ENCODE results near the gene ERLIN1.

ERLIN1 gene

DNA sequence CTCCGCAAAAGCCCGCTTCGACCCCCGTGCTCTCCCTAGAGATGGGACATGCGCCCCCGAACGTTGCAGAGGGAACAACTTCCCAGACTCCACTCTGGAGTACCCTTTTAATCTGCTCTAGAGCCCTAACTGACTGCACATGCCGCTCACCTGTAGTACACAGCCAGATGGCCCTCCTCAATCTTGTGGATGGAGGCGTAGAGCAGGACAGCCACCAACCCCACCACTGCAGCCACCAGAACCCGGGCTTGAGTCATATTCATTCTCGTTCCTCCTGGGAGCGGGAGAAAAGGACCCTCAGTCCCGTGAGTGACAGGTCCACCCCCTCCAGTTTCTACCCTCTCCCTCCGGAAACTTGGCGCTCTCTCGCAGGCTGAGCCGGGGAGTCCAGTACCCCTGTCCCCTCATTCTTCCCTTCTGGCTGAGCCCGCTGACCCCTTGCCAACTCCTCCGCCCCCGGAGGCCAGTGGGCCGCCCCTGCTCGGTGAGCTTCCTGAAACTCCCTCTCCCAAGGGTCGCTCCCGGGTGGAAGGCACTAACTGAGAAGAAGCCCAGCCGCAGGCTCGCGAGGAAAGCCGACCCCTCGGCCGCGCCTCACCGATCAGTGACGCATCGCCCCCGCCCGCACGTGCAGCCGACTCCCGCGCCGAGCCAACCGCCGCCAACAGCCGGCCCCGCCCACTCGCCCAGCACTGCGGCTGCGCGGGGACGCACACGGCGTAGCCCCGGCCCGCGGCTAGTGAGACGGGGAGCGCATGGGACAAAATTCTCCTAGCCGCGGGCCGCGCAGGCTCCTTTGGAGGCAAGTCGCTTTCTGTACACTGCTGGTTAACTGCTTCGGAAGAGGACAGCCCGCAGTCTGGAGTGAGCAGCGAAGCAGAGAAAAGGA is at the start of gene ERLIN1:
Gene ERLIN1, minus strand, starts transcription at position 666 of the 889 bp plus-strand sequence. Its CDS starts 403 bp downstream, at position 263.
- in situ Hi-C loops (cut with MboI; ENCODE audit: low sequenced_read_pairs), result no loop called here

DNA sequence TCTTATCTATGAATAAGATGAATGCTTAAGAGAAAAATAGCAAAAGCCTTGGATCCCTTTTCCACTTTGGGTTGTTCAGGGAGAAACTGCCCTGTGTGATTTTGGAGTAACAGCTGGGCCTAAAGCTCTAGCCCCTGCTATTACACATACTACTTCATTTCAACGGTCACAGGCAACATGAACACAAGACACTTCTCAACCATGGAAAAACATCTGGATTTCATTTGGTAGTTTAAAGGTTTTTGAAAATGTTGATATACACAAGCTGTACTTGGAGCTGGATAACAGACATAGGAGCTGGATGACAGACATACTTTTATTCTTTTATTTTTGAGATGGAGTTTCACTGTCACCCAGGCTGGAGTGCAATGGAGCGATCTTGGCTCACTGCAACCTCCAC is 46.3 kb upstream of the ERLIN1 start:
- in situ Hi-C loops (cut with MboI; ENCODE audit: low sequenced_read_pairs), result no loop called here

DNA sequence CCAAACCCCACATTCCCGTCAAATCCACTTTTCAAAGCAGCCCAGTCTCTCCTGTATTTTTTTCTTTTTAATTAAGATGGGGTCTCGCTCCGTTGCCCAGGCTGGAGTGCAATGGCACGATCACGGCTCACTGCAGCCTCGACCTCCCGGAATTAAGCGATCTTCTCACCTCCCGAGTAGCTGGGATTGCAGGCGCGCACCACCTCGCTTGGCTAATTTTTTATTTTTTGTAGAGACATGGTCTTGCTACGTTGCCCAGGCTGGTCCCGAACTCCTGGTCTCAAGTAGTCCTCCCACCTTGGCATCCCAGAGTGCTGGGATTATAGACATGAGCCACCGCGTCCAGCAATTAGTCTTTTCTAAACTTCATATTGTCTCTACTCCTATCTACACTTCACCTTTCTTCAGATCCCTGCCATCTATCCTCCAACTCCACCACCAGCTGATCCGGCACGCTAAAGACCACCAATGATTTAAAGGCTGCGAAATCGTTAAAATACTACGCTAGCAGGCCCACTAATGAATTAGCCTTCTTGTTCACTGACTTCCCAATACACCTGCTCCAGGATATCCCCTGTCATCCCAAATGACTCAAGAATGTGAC is 44.1 kb upstream of the ERLIN1 start:
- in situ Hi-C loops (cut with MboI; ENCODE audit: low sequenced_read_pairs), result no loop called here

DNA sequence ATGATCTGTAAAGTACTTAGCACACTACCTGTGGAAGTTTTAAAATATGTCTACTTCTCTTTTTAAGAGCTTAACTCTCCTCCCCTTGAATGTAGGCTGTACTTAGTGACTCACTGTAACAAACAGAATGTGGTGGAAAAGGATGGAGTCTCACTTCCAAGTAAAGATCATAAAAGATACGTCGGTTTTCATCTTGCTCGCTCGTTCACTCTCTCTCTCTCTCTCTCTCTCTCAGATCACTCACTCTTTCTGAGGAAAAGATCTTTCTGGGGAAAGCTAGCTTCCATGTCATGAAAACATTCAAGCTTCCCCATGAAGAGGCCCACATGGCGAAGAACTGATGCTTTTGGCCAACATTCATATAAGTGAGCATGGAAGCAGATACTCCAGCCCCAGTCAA is 38.0 kb upstream of the ERLIN1 start:
- in situ Hi-C loops (cut with MboI; ENCODE audit: low sequenced_read_pairs), result no loop called here

DNA sequence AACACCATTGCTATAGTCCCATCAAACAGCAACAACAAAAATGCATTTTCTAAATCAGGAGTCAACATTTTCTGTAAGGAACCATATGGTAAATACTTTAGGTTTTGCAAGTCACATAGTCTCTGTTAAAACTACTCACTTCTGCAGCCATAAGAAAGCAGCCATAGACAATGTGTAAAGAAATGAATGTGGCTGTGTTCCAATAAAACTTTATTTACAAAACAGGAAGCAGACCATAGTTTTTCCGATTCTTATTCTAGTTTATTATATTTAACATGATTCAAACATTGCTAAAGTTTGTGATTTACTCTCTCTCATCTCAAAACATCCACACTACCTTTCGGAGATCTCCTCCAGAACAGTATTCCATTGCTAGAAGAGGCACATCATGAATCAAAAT is 36.7 kb upstream of the ERLIN1 start:
- in situ Hi-C loops (cut with MboI; ENCODE audit: low sequenced_read_pairs), result no loop called here

DNA sequence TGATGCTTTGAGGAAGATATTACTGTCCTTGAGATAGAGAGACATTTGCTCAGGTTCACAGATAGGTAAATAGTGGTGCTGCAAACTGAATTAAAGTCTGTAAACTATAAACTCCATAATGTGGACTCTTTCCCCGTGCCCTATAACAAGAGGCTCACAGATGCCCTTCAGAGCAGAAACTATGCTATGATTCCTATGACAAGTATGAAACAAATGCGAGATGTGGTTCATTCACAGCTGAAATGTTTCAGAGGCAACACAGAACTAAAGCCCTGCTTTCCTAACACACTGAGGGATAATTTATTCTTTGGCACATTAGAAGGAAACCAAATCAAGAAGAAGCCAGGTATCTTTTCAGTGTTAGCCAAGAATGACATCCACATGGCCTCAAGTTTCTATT is 30.2 kb upstream of the ERLIN1 start:
- in situ Hi-C loops (cut with MboI; ENCODE audit: low sequenced_read_pairs), result no loop called here

DNA sequence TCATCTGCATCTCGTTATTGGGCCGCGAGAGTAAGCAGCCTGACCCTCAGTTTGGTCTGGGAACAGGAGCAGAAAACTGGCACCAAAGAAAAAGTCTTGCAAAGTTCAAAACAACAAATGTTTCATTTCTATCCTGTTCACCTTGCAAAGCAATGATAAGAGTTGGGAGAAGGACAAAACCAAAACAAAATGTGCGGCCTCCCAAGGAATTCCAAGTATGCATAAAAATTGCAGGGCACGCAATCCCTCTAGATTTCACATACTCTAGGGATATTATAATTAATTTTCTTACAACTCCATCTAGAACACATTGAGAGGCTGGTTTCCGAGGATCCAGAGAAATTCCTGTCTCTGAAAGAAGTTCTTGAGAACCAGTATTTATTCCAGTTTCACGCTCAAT is 23.5 kb upstream of the ERLIN1 start:
- in situ Hi-C loops (cut with MboI; ENCODE audit: low sequenced_read_pairs), result no loop called here

DNA sequence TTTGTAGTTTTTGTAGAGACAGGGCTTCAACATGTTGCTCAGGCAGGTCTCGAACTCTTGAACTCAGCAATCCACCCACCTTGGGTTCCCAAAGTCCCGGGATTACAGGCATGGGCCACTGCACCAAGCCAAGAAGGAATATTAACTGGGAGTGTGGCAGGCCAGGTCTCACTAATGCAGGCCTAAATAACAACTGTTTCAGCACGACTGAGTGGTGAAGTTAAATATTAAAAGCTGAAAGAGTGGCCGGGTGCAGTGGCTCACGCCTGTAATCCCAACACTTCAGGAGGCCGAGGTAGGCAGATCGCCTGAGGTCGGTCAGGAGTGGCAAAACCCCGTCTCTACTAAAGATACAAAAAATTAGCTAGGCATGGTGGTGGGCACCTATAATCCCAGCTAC is 22.4 kb upstream of the ERLIN1 start:
- in situ Hi-C loops (cut with MboI; ENCODE audit: low sequenced_read_pairs), result no loop called here

DNA sequence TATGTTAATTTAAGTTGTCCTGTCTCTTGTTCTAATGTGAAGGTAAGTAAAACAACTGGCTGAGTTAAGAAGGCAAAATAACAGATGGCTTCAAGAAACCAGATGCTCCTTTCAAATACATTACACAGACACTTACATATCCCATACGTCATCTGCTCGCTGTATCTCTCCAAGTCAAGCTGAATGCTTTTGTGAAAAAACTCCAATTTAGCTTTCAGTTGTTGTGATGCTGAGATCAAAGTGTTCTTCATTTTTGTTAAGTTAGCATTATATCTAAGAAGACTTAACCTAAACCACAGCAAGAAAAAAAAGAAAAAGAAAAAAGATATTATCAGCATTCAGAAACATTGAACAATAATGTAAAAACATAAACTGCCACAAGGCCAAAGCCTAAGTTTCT is 18.5 kb upstream of the ERLIN1 start:
- in situ Hi-C loops (cut with MboI; ENCODE audit: low sequenced_read_pairs), result no loop called here

DNA sequence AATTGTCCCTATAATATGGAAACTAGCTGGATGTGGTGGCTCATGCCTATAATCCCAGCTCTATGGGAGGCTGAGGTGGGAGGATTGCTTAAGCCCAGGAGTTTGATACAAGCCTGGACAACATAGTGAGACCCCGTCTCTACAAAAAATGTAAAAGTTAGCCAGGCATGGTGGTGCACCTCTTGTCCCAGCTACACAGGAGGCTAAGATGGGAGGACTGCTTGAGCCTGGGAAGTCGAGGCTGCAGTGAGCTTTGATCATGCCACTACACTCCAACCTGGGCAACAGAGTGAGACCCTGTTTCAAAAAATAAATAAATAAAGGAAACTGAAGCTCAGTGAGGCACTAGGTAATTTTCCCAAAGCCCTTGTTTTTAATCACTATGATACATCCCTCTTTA is 15.7 kb upstream of the ERLIN1 start:
- in situ Hi-C loops (cut with MboI; ENCODE audit: low sequenced_read_pairs), result no loop called here

DNA sequence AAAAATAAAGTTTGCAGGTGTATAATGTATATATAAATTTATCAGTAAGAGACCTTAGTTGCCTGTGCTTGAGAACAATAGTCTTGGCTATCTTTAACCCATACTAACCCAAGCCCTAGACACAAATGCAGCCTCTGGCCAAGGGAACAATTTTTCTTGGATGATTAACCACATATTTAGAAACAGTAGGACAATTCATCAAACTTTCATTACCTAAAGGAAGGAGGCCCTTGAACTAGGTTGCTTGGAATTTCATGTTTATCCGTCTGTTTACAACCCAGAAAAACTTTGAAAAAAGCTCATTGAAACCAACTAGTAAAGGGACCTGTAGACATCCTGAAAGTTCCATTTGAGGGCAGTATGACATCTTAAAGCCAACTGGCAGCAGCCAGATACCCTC is 8.9 kb upstream of the ERLIN1 start:
- in situ Hi-C loops (cut with MboI; ENCODE audit: low sequenced_read_pairs), result no loop called here

DNA sequence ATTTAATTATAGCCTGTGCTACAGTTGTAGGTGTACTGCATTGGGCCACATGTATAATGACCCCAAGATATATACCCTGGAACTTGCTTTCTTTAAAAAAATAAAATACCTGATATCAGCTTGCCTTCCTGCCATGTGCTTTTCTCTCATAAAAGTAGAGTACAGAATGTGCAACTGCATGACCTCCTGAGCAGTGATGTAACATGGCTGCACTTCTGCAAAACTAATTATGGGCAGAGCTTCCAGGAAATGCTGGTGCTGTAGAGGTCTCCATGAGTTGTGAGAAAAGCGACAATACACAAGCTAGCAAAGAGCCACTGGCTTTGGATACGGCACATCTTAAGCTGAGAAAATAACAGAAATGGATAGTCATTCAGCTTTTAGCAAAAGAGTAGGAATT is 6.5 kb upstream of the ERLIN1 start:
- in situ Hi-C loops (cut with MboI; ENCODE audit: low sequenced_read_pairs), result no loop called here

DNA sequence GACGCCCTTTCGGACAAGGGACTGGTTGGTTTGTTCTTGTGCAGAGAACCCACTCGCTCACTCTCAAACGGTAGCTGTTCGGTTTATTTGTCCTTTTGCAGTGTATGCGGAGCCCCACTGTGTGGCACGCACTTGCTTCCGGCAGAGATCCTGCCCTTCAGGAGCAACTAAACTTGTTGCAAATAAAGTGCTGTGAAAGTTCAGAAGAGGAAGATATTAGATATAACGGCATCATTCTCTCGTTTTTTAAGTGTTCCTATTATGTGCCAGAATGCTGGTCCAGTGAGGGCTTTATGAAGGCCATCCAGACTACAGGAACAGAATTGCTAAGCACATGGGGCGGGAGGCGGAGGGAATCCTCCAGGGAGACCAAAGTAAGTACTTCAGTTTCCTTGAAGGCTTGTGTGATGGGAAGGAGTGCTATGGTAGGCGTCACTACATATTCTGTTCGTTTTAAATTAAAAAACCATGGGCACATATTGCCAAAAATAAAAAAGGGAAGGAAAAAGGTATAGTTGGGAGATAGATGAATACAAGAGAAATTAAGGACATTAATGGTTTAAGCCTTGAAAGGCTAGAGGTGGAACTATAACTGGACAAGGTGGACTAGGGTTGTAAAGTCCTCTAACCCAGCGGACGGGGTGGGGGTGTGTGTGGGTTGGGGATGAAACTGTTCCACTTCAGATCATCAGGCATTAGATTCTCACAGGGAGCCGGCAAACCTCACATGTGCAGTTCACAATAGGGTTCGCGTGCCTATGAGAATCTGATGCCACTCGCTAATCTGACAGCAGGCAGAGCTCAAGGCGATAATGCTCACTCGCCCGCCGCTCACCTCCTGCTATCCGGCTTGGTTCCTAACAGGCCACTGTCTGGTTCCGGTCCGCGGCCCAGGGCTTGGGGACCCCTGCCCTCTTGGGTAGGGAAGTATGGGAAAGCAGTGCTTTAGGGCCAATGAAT is 704 bp upstream of the ERLIN1 start:
- in situ Hi-C loops (cut with MboI; ENCODE audit: low sequenced_read_pairs), result no loop called here

DNA sequence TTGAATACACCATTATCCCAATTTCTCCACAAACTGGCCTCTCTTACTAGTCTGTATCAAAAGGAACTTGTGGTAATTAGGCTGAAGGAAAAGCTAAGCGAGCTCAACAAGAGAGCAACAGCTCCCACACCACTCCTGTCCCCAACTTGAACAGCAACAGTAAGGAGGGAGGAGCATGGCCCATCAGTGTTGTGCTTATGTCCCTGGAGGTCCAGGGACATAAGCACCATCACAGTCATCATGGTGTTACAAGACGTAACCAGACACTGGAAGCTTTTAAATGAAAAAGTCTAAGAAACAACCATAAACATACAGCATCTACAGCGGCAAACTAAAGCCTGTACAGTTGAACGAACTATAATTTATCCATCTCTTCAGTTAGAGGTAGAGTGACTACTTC is 989 bp downstream of the ERLIN1 start:
- in situ Hi-C loops (cut with MboI; ENCODE audit: low sequenced_read_pairs), result no loop called here

DNA sequence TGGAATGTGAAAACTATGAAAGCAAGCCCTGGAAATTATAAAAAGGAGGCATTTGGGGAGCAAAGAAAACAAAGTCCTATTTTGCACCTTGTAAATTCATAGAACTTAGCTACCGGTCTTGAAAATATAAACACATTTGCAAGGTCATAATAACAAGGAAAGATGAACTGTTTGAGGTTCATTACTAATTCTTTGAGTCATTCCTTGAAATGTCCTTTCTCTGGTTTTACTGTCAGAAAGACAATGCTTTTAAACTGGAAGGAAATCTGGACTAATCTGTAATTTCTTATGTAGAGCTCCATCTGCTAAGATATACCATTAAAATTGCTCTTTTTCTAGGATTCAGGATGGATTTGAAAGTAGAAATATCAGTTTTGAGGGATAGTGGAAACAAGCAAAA is 1.4 kb downstream of the ERLIN1 start:
- in situ Hi-C loops (cut with MboI; ENCODE audit: low sequenced_read_pairs), result no loop called here

DNA sequence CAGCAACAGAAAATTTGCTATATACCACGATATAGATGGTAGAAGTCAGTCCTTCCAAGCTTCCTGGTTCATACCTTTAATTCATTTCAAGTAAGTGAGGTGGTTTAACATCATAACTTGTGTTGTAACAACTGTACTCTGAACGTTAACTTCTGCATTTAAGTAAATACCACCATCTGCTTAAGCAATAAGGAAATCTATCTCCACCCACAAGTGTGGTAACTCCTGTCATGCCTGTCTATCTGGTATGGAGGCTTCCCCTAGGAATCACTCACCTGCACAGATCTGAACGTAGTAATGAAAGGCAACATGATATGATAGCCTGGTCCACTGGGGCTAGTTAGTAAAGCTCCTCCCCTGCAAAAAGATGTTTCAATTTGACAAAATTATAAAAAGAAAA is 2.3 kb downstream of the ERLIN1 start:
- in situ Hi-C loops (cut with MboI; ENCODE audit: low sequenced_read_pairs), result no loop called here

DNA sequence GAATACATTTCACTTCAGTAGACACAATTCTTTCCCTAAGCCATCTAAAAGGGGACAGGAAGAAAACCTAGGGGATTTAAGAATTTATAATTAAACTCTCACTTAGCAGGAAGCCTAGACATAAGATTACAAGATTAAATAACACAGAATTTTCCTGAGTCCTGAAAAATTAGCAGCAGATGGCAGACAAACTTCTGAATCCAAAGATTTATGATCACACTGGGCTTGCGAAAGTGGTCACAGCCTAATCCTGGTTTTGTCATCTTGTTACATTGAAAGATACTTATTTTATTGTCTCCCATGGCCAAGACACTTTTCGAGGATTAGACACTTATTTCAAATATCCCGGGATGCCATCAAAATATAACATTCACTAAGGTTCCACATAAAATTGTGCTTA is 2.9 kb downstream of the ERLIN1 start:
- in situ Hi-C loops (cut with MboI; ENCODE audit: low sequenced_read_pairs), result no loop called here

DNA sequence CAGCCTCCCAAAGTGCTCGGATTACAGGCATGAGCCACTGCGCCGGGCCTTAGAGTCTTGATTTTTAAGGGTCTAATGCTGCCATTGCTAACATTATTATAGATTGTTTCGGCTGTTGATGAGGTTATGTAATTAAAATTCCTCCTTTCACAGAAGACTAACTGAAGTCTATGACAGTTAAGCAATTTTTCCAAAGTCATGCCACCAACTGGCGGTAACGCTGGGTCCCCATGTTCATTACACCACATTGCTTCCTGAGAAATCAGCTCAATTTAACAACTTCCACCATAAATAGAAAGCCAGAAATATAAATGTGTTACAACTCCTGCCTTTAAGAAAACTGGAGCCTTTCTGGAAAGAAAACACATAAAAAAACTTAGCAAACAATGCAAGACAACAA is 3.5 kb downstream of the ERLIN1 start:
- in situ Hi-C loops (cut with MboI; ENCODE audit: low sequenced_read_pairs), result no loop called here

DNA sequence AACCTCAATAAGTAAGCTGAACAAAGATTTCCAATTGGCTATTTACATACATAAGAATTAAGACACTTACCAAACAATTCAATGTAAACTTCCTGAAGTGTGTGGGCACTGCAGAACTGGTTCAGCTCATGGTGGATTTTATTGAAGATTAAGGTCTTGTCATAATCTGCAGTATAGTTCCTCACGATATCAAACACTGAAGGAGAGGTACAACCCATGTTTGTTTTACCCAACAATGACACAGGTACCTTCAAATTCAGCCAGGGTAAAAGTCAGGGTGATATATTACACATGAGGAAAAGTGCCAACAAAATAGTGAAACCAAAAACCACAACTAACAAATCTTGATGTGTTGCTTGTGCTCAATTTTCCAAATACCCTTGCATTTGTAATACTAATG is 10.0 kb downstream of the ERLIN1 start:
- in situ Hi-C loops (cut with MboI; ENCODE audit: low sequenced_read_pairs), result no loop called here

DNA sequence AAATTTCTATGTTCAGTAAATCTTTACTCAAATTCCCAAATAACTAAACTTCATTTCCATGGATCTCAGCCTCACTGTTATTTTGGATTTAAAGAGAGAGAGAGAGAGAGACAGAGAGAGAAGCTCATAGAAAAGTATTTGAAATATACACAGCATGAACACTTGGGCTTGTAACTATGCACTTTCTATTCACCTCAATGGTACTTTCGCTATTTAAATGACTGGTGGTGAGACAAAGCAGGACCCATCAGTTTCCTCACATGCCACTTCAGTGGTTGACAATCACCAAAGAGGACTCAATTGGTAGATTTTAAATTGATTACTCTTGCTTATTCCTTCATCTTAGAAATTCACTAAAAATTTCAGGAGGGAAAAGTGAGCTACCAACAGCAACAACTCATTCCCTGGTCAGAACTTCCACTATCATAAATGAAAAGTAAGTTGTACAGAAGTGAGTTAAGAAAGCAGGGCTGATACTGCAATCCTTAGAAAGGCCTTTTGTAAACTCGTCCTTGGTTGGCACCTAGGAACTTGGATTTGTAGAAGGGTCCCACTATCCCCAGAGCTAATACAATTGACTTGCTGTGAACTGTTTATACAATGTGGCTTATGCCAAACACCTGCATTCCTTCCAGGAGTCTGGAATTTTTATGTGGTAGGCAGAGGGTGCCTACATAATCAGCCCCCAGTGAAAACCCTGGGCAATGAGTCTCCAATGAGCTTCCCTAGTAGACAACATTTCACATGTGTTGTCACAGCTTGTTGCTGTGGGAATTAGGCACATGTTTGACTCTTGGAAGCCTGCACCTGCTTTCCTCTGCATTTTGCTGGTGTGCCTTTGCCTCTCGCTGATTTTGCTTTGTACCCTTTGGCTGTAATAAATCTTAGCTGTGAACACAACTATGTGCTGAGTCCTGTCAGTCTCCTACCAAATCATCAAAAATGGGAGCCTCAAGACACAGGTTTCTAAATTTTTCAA is 10.8 kb downstream of the ERLIN1 start:
- in situ Hi-C loops (cut with MboI; ENCODE audit: low sequenced_read_pairs), result no loop called here
